IPS DF 4.7 (cell line): ENCODE results near the gene GSDME.

ENCODE experiments used
- DNase-seq: peaks from one replicate; pipeline ENCODE4 v3.0.0-alpha.2; 2013; ENCODE audit warnings: low spot score; ENCODE audit errors: extremely low read depth

The GSDME gene

DNA sequence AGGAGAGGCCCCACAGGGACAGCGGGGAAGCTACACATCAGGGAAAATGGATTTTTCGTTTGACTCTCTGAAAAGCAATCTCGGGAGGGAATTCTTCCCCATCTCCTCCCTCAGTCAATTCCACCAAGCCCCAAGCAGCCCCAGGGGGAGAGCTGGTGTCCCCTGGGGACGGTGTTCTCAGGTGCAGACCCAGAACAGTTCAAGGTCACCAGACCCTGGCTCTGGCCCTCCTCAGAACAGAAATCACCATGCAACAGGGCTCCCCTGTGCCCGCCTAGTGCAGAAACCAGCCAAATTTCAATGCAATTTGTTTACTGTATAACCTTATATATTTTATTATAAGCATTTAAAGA, 34.1 kb downstream of the GSDME start:
- DNase-seq, result no peak

DNA sequence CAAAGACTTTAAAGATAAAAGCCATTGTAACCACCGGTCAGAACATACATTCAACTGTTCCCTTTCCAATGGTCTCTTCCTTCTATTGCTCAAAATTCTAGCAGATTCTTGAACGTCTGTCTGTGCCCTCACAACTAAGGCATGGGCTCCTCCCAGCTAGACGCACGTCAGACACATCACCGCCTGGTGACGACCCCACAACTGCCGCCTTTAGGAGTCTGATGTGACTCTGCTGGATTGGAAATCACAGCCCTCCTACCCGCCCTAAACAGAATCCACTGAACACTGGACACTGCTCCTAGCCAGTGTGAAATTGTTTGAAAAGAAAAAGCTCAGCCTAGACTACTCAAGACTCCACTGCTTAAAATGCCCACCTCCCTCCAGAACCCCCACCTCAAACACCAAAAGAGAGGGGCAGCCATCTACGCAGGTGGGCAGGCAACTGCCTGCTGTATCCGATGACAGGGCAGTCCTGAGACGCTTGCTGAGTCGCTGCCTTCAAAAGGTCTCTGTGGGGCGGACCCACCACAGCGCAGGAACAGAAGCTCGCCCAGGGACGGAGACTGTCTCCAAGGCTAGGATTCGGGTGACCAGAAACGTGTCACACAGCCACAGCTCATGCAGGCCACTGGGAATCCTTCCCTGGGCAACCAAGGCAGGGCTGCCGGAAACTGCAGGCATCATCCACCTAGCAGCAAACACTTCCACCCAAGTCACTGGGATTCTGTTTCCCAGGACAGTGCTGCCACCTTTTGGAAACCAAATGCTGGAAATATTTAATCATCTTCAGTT, 34.7 kb downstream of the GSDME start:
- peak; percentile 44 for DNase-seq

DNA sequence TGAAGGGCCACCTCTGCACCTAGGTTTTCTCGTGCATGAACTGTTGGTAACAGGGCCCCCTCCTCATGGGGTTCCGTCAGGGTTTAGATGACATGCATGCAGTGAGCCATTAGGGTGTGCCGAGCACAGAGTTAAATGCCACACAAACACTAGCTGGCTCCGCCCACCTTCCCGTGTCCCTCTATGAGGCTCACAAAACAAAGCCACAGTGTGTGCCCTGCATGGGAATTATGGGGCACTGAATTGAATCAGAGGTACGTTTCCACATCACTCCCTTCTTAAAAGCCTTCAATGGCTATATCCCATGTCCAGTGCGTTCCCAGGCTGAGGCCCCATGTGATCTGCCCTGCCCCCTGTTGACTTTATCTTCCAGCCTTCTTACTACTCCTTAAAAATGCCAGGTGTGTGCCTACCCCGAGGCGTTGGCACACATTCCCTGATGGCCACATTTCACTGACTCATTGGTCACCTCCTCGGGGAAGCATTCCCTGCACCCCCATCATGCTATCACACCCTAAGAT, 35.7 kb downstream of the GSDME start:
- DNase-seq, result no peak

- no peak for DNase-seq
Observed at GRCh38 chr7:24720283-24720682, 37.0 kb downstream of the GSDME start.

DNA sequence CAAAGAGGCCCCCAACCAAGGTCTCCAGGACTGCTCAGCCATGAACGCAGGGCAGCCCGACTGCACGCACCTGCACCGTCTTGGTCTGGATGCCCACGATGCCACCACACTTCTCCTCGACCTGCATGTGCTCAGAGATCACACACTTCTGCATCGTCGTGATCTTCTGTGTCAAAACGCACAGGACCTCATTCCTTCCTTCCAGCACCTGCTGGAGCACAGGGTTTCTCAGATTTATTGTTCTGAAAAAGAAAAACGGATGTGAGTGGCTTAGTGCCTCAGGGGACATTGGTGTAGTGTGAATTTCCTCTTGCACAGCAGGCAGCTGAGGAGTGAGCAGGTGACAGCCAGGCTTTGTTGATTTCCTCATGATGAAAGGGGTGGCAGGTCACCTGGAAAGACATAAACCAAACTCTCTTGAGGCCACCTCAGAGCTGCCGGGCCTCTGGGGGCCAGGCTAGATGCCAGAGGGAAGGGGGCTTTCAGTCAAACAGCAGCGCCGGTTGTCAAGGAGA, 38.2 kb downstream of the GSDME start:
- no peak for DNase-seq

DNA sequence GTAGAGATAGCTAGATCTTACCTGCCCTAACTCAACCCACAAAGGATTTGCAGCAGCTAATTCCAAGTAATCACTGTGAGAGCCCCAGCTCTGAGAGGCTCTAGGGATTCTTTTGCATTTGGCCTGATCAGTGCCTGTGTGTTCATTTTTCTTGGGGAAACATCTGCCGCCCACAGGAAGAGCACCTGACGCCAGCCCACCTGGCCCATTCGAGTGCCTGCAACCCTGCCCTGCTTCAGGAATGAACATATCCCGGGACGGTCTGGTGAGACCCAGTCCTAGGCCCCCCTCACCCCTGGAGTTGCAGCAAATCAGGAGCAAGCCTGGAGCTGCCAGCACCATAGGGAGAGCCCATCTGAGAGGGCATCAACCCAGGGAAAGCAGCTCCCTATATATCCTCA, 38.8 kb downstream of the GSDME start:
- DNase-seq, result no peak

DNA sequence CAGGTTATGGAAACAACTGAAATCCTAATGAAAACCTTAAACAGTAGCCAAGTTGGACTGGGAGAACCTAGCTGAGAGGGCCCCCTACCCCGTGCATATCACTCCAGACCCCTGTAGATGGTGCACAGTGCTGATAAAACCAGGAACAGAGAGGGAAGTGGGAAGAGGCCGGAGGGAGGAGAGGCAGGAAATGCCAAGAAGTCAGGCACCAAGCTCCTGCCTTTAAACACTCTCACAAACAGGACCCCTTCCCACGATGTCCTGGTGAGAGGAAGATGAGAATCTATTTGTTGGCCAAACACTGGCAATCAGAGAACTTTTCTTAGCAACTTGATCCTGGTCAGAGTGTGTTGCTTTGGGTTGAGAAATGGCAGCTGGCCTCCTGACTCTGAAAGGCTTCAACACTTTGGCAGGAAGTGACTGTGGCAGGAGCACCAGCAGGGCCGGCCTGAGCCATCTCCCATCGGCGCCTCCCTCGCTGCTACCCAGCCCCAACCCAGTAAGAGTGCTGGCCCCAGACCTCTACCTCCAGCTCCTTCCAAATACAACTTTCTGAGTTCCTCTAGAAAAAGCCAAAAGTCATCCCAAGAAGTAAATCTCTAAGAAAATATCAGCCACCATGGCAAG, 39.5 kb downstream of the GSDME start:
- no peak for DNase-seq

- DNase-seq, result no peak
Observed at GRCh38 chr7:24717247-24717622, 40.0 kb downstream of the GSDME start.

GRCh38 chr7:24716480-24717246, 40.6 kb downstream of the GSDME start:
- DNase-seq, result no peak

DNA sequence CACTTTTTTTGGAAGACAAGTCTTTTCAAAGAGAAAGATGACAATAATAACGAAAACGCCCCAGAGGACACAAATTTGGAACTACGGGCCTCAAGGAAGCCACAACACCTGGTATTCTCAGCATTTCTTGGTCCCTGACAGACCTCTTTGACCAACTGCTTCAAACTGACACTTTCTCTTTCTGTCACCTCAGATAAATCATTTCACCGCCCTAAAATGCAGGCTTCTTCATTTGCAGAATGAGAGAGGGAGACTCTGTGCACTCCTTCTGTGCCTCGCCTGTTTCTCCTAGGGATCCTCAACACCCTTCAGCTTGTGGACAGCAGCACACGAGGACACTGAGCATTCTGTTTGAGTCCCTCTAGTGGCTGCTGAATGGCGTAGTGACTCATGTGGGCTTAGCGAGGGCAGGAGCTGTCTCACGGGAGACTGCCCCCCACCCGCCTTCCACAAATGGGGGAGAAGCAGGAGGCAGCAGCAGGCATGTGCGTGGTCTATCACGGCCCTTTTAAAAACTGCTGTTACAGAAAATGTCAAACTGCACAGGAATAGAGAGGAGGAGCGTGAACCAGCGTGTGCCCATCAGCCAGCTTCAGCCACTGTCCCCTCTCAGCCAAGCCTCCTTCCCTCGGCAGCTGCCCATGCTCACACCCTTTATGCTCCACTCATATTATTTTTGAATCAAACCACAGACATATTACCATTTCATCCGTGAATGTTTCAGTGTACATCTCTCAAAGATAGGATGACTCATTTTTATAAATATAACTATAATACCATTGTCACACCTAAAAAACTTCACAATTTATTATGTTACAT, 41.4 kb downstream of the GSDME start:
- DNase-seq, result peak; percentile 60

- DNase-seq, result no peak
Observed at GRCh38 chr7:24715171-24715570, 42.1 kb downstream of the GSDME start.

- DNase-seq, result no peak
Observed at GRCh38 chr7:24714676-24715010, 42.6 kb downstream of the GSDME start.

DNA sequence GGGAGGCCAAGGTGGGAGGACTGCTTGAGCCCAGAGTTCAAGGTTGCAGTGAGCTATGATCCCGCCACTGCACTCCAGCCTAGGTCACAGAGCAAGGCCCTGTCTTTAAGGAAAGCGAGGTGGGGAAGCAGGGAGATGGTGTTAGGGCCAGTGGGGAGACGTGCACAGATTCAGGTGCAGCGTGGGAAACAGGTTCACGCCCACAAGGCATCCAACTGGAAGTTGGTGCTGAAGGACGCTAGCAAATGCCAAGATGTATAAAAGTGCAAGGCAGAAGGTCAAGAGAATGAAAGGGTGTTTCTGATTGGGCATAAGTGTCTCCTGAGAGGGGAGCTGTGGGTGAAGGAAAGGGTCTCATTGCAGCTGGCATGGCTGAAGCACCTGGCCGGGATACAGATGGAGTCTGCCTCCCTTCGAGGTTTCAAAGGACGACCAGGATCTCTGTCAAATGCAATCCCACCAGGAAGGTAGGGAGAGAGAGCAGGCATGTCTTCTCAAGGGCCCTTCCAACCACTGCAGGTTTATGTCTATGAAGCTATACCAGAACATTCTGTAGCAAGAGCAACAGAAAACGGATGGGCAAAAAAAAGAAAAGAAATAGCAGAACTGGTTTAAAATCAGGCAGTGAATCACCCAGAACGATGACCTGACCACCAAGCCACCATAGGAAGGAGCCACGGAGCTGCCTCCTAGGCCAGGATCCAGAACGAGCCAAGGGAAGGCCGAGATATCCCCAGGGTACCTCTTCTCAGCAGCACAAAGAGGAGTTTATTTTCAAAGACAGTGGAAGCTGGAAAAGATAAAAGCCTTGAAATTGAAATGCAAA, 43.2 kb downstream of the GSDME start:
- DNase-seq, result no peak

DNA sequence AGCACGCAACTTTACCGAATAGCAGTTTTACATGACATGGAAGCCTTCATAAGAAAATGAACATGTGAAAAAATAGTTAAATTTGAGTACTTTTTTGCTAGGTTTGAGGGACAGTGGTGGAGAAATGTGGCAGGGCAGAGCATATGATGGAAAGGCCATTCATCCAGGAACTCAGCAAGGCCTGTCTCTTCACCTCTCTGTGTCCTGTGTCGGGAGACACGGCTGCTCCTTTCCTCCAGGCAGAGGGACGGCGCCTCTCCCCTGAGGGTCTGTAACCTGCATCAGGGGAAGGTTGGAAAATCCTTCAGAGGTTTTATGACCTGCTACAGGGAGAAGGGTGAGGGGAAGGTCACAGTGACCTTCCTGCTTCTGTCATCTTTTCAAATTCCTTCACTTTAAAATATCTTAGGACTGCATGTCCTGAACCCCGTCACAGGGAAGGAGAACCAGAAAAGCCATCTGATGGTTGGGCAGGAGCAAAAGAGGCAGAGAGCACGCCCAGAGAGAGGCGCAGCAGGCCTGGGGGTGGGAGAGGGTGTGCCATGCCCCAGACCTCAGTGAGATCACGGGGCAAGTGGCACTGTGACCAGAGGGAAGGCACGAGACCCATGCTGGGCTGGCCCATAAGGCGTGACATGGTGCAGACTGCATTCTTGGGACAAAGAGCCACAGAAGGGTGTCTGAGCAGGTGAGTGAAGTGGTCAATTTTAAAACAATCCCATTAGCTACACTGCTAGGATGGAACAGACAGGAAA, 44.0 kb downstream of the GSDME start:
- no peak for DNase-seq

DNA sequence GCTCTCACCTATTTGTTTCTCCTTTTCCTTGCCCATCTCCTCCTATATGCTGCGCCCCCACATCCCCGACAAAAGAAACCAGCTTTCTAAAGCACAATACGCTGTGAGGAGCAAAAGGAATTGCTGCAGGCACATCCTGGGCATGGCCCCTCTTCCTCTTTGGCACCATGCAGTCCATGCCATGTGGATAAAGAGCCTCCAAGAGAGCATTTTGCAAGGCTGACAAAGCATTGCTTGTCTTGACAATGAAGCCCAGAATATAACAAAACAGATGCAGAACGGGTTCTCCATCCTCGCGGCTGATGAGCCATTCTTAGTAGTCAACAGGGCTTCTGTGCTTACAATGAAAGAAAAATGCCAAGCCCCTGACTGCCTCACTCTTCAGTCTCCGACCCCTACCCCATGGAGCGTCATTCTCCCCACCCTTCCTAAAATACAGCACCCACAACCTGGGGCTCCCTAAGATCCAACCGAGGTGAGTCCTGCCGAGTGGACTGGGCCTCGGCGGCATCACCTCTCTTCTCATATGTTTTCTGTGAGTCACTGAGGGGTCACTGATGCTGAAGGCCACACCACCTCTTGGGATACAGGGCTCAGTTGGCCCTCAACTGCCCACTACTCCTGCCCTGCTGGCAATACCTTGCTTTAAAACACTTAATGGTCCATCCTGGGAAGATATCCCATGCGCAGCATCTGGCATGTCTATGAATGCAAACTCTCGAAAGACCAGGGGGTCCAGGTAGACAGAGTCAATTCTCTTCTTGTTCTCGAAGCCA, 47.5 kb downstream of the GSDME start:
- DNase-seq, result no peak

GRCh38 chr7:24709051-24709450, 48.2 kb downstream of the GSDME start:
- no peak for DNase-seq

DNA sequence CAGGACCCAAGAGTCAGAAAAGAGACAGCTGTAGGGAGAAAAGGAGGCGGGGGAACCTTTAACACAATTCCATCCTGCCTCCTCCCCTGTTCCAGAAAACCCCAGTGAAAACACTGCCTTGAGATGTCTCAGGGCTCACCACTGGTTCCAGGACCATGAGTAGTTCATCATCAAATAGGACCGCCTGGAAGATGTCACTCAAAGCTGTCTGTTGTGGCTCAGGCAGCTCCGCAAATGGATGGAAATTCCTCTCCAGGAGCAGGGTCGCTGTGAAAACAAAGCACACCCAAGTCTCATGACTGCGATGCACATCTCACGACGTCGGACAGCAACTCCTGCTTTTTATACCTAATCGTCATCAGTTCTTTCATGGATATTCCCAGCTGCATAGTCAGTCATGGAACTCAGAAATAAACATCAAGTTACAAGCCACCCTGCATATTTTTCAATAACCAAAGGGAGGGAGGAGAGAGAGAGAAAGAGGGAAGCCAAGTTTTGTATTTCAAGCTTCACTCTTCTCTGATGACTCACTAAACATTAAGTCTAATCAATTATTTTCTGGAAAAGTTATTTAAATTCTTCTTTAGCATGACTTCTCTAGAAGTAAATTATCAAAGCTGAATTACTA, 49.2 kb downstream of the GSDME start:
- DNase-seq, result no peak
